ENCODE data around the gene DENND5A.
"Not testable (repeated sequence)": the region's sequence is repeated elsewhere in the genome, so short reads cannot be mapped to it uniquely, and the experiment has no call there.

The DENND5A gene

DNA sequence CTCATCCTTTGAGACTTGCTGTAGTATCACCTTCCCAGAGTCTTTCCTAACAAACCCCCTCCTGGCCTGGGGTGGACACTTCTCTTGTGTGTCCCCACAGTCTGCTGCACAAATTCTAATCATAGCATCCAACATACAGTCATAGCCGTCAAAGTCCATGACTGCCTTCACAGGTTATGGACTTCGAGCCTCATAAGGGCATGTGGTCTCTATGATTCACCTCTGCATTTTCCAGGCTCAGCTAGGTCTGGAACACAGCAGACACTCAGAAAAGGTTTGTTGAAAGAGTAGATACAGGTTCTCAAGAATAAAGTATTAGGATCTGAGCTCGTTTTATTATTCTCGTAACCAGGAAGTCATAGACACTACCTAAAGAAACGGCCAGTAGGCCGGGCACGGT lies 160.6 kb downstream of the DENND5A start:
- H3K9me3 ChIP-seq (ENCODE audit: low read length) = no peaks in the 10 kb centered on the region
- H3K9ac ChIP-seq (ENCODE audit: low read length) = no peak overlapping the region
- H3K4me3 ChIP-seq (ENCODE audit: low read depth in 1 of 2, low read length in 2 of 2) = no peak overlapping the region
- no peaks in the 10 kb centered on the region for H3K4me1 ChIP-seq (ENCODE audit: insufficient read depth, low read length)
- no peaks in the 10 kb centered on the region for H3K36me3 ChIP-seq (ENCODE audit: insufficient read depth, low read length)
- H3K27me3 ChIP-seq (ENCODE audit: control insufficient read depth in 1 of 2, insufficient read depth in 2 of 2, low read length in 2 of 2) = no peaks in the 10 kb centered on the region
- no peak overlapping the region for H3K27ac ChIP-seq (ENCODE audit: low read depth, low read length)

DNA sequence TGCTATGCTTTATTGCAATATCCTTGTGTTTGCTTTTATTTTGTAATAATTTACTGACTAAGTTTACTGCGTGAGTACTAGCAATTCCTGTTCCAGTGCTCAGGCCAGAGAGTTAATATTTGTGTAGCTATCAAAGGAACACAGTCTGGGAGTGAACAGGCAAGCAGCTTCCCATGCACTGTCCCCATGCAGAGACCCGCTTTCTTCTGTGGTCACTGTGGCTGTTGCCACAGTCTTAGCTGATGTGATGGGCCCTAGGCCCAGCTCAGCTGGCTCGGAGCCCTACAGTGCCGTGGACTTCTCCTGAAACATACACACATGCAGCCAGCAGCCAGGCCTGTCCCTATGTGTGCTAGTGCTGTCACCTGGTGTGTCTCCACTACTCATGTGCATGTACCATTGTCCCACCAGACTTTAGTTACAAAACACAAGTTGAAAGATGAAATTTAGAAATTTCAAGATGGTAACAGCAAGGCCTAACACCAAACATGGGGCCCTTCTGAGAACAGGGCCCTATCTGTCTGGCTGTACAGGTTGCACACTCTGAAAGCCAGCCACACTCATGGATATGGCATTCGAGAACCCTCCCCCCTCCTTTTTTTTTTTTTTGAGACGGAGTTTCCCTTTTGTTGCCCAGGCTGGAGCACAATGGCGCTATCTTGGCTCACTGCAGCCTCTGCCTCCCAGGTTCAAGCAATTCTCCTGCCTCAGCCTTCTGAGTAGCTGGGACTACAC lies 161.4 kb downstream of the DENND5A start:
- Histone ChIP-seq H3K9me3 (ENCODE audit: low read length) (no peaks in the 10 kb centered on the region), H3K27me3 (ENCODE audit: control insufficient read depth in 1 of 2, insufficient read depth in 2 of 2, low read length in 2 of 2) (no peaks in the 10 kb centered on the region), H3K27ac (ENCODE audit: low read depth, low read length) (no peak overlapping the region), H3K4me3 (ENCODE audit: low read depth in 1 of 2, low read length in 2 of 2) (no peak overlapping the region), H3K36me3 (ENCODE audit: insufficient read depth, low read length) (no peaks in the 10 kb centered on the region), H3K9ac (ENCODE audit: low read length) (no peak overlapping the region), H3K4me1 (ENCODE audit: insufficient read depth, low read length) (no peaks in the 10 kb centered on the region)

DNA sequence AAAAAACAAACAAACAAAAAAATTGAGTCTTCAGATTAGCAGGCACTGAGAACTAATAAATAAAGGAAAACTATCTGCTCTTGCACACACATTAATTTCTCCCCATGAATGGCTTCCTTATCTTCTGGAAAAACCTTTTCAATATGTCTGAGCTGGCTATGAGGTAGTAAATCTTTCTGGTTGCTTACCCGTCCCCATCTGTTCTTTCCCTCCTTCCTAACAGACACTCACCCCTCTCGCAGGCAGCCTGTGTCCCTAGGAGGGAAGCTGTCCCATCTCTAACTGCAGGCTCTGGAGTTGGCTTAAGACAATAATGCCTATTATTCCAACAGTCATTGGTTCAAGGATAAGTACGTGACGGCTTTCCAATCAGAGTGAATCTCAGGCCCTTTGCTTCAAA lies 165.5 kb downstream of the DENND5A start:
- Histone ChIP-seq H3K9me3 (ENCODE audit: low read length) (no peaks in the 10 kb centered on the region), H3K27me3 (ENCODE audit: control insufficient read depth in 1 of 2, insufficient read depth in 2 of 2, low read length in 2 of 2) (no peaks in the 10 kb centered on the region), H3K36me3 (ENCODE audit: insufficient read depth, low read length) (no peaks in the 10 kb centered on the region), H3K27ac (ENCODE audit: low read depth, low read length) (no peak overlapping the region), H3K9ac (ENCODE audit: low read length) (no peak overlapping the region), H3K4me1 (ENCODE audit: insufficient read depth, low read length) (no peaks in the 10 kb centered on the region), H3K4me3 (ENCODE audit: low read depth in 1 of 2, low read length in 2 of 2) (no peak overlapping the region)

DNA sequence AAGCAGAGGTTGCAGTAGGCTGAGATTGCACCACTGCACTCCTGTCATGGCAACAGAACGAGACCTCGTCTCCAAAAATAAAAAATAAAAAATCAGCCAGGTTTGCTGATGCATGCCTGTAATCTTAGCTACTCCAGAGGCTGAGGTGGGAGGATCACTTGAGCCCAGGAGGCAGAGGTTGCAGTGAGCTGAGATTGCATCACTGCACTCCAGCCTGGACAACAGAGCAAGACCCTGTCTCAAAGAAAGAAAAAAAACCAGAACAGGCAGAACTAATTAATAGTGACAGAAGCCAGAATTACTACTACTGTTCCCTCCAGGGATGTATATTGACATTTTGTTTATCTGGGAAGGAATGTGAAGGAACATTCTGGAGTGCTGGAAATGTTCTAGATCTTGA lies 166.7 kb downstream of the DENND5A start:
- not testable (repeated sequence) for H3K4me3 ChIP-seq (ENCODE audit: low read depth in 1 of 2, low read length in 2 of 2); H3K36me3 ChIP-seq (ENCODE audit: insufficient read depth, low read length); H3K9ac ChIP-seq (ENCODE audit: low read length); H3K4me1 ChIP-seq (ENCODE audit: insufficient read depth, low read length); H3K9me3 ChIP-seq (ENCODE audit: low read length); H3K27ac ChIP-seq (ENCODE audit: low read depth, low read length); H3K27me3 ChIP-seq (ENCODE audit: control insufficient read depth in 1 of 2, insufficient read depth in 2 of 2, low read length in 2 of 2)

DNA sequence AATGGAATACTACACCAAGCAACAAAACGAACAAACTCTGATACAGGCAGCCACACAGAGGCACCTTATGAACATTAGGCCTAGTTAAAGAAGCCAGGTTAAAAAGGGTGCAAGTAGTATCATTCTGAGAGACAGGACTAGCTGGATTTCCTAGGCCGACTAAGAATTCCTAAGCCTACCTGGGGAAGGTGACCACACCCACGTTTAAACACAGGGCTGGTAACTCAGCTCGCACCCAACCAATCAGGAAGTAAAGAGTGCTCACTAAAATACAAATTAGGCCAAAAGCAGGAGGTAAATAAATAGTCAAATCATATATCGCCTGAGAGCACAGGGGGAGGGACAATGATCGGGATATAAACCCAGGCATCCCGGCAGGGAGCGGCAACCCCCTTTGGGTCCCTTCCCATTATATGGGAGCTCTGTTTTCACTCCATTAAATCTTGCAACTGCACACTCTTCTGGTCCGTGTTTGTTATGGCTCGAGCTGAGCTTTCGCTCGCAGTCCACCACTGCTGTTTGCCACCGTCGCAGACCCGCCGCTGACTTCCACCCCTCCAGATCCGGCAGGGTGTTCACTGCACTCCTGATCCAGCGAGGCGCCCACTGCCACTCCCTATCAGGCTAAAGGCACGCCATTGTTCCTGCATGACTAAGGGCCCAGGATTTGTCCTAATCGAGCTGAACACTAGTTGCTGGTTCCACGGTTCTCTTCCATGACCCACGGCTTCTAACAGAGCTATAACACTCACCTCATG lies 167.8 kb downstream of the DENND5A start:
- not testable (repeated sequence) for H3K9me3 ChIP-seq (ENCODE audit: low read length); H3K4me1 ChIP-seq (ENCODE audit: insufficient read depth, low read length); H3K36me3 ChIP-seq (ENCODE audit: insufficient read depth, low read length); H3K4me3 ChIP-seq (ENCODE audit: low read depth in 1 of 2, low read length in 2 of 2); H3K27me3 ChIP-seq (ENCODE audit: control insufficient read depth in 1 of 2, insufficient read depth in 2 of 2, low read length in 2 of 2); H3K27ac ChIP-seq (ENCODE audit: low read depth, low read length); H3K9ac ChIP-seq (ENCODE audit: low read length)

DNA sequence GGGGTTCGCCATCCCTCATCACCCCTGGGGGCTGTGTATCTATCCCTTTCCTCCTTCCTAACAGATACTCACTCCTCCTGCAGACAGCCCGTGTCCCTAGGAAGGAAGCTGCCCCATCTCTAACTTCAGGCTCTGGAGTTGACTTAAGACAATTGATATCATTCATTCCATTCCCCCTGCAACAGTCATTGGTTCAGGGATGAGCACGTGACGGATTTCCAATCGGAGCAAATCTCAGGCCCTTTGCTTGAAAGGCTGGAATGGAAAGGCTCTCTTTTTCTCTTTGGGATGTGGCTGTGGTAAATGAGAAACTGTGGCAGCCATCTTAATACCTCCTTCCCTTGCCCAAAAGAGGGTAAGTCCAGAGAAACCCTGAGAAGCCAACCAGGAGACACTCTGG lies 168.7 kb downstream of the DENND5A start:
- Histone ChIP-seq H3K9me3 (ENCODE audit: low read length) (no peaks in the 10 kb centered on the region), H3K36me3 (ENCODE audit: insufficient read depth, low read length) (no peaks in the 10 kb centered on the region), H3K4me1 (ENCODE audit: insufficient read depth, low read length) (peaks cover 7% of the 10 kb centered on the region), H3K27me3 (ENCODE audit: control insufficient read depth in 1 of 2, insufficient read depth in 2 of 2, low read length in 2 of 2) (peaks cover 0 to 6% of the 10 kb centered on the region in 2 donors), H3K4me3 (ENCODE audit: low read depth in 1 of 2, low read length in 2 of 2) (no peak overlapping the region), H3K9ac (ENCODE audit: low read length) (no peak overlapping the region), H3K27ac (ENCODE audit: low read depth, low read length) (no peak overlapping the region)

DNA sequence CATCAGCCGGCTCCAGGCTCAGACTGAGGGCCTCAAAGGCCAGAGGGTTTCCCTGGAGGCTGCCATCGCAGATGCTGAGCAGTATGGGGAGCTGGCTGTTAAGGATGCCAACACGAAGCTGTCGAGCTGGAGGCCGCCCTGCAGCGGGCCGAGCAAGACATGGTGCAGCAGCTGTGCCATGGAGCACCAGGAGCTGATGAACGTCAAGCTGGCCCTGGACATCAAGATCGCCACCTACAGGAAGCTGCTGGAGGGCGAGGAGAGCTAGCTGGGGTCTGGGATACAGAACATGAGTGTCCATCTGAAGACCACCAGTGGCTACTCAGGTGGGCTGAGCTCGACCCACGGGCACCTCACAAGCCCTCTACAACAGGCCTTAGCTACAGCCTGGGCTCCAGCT lies 169.7 kb downstream of the DENND5A start:
- Histone ChIP-seq H3K9me3 (ENCODE audit: low read length) (no peaks in the 10 kb centered on the region), H3K9ac (ENCODE audit: low read length) (no peak overlapping the region), H3K27ac (ENCODE audit: low read depth, low read length) (no peak overlapping the region), H3K36me3 (ENCODE audit: insufficient read depth, low read length) (no peaks in the 10 kb centered on the region), H3K4me3 (ENCODE audit: low read depth in 1 of 2, low read length in 2 of 2) (no peak overlapping the region), H3K4me1 (ENCODE audit: insufficient read depth, low read length) (peaks cover 7% of the 10 kb centered on the region), H3K27me3 (ENCODE audit: control insufficient read depth in 1 of 2, insufficient read depth in 2 of 2, low read length in 2 of 2) (peaks cover 6 to 8% of the 10 kb centered on the region in 2 donors)

DNA sequence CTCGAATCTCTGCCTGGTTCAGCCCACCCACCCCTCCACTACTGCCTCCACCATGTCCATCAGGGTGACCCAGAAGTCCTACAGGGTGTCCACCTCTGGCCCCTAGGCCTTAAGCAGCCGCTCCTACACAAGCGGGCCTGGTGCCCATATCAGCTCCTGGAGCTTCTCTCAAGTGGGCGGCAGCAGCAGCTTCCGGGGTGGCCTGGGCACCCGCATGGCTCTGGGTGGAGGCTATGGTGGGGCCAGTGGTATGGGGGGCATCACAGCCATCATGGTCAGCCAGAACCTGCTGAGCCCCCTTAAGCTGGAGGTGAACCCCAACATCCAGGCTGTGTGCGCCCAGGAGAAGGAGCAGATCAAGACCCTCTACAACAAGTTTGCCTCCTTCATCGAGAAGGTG lies 170.7 kb downstream of the DENND5A start:
- no peak overlapping the region for H3K4me3 ChIP-seq (ENCODE audit: low read depth in 1 of 2, low read length in 2 of 2)
- no peaks in the 10 kb centered on the region for H3K36me3 ChIP-seq (ENCODE audit: insufficient read depth, low read length)
- peaks cover 8 to 11% of the 10 kb centered on the region in 2 donors for H3K27me3 ChIP-seq (ENCODE audit: control insufficient read depth in 1 of 2, insufficient read depth in 2 of 2, low read length in 2 of 2)
- H3K9me3 ChIP-seq (ENCODE audit: low read length) = no peaks in the 10 kb centered on the region
- H3K4me1 ChIP-seq (ENCODE audit: insufficient read depth, low read length) = peaks cover 7% of the 10 kb centered on the region
- H3K9ac ChIP-seq (ENCODE audit: low read length) = no peak overlapping the region
- H3K27ac ChIP-seq (ENCODE audit: low read depth, low read length) = no peak overlapping the region

DNA sequence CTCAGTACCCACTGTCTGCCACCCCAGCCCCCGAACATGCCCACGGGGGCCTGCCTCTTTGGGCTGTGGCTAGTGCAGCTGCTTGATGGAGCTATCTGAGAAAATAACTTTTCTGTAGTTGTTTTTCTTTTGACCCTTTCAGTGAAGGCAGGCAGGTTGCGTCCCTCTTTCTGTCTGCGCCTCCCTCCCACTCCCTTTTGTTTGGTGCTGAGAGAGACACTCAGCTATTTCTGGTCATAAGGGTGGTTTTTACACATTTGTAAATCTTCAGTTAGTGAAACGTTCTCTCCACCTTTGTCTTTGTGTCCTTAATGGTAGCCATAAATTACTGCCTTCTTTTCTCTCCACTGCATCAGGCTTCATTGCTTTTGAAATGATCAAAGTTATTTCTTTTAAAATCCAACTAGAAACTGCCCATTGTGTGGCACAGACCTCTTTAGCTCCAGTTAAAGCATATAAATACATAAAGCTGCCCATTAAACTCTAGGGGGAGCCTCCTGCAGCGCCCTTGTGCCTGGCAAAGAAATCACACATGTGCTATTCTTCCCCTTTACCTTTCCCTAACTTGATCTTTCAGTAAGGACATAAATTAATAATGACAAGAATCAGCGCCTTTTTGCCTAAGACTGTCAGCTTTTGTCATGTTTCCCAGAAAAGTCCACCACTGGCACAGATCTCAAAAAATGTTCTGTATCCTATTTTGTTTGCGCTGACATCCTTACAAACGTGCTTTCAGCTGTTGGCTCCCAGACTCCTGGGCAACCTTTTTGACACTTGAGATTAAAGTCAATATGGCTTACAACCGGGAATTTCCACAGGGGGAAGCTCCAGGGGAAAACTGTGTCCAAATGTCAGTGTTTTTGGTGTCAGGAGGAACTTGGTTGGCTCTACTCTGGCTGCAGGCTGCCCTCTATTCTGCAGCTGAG lies 172.0 kb downstream of the DENND5A start:
- H3K27ac ChIP-seq (ENCODE audit: low read depth, low read length) = no peak overlapping the region
- H3K4me1 ChIP-seq (ENCODE audit: insufficient read depth, low read length) = peaks cover 7% of the 10 kb centered on the region
- H3K9me3 ChIP-seq (ENCODE audit: low read length) = no peaks in the 10 kb centered on the region
- H3K4me3 ChIP-seq (ENCODE audit: low read depth in 1 of 2, low read length in 2 of 2) = no peak overlapping the region
- H3K36me3 ChIP-seq (ENCODE audit: insufficient read depth, low read length) = no peaks in the 10 kb centered on the region
- peaks cover 8 to 11% of the 10 kb centered on the region in 2 donors for H3K27me3 ChIP-seq (ENCODE audit: control insufficient read depth in 1 of 2, insufficient read depth in 2 of 2, low read length in 2 of 2)
- H3K9ac ChIP-seq (ENCODE audit: low read length) = no peak overlapping the region

DNA sequence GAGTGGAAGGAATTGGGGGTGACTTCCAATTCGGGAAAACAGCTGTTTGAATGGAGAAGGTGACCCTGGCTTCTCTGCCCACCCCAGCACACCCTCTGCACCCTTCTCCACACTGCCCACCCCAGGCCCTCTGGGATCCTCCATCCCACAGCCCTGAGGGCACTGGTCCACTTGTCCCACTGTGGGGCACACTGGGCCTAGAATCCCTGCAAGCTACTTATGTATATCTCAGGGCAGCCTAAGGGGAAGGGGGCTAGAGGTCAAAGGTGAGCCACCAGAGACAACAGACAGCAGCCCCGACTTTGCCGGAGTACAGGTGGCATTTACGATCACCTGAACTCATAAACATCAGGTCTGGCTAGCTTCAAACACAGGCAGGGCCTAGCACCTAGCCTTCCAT lies 173.1 kb downstream of the DENND5A start:
- H3K4me1 ChIP-seq (ENCODE audit: insufficient read depth, low read length) = peaks cover 7% of the 10 kb centered on the region
- no peak overlapping the region for H3K27ac ChIP-seq (ENCODE audit: low read depth, low read length)
- no peak overlapping the region for H3K9ac ChIP-seq (ENCODE audit: low read length)
- peak overlapping the region in 1 of 2 donors; percentile 47 for H3K4me3 ChIP-seq (ENCODE audit: low read depth in 1 of 2, low read length in 2 of 2)
- peaks cover 8 to 11% of the 10 kb centered on the region in 2 donors for H3K27me3 ChIP-seq (ENCODE audit: control insufficient read depth in 1 of 2, insufficient read depth in 2 of 2, low read length in 2 of 2)
- H3K36me3 ChIP-seq (ENCODE audit: insufficient read depth, low read length) = no peaks in the 10 kb centered on the region
- no peaks in the 10 kb centered on the region for H3K9me3 ChIP-seq (ENCODE audit: low read length)

All from muscle layer of colon (tissue), 2 donors.